ENCODE results near the gene WFDC1. TPM values are rescaled to one million over a fixed set of nuclear protein-coding genes. Genes with fewer than 3 reads are reported as not detected.

WFDC1 gene
- total and polyA plus RNA-seq, 2 experiments from 2014 or later = 0.76 to 0.95 TPM

DNA sequence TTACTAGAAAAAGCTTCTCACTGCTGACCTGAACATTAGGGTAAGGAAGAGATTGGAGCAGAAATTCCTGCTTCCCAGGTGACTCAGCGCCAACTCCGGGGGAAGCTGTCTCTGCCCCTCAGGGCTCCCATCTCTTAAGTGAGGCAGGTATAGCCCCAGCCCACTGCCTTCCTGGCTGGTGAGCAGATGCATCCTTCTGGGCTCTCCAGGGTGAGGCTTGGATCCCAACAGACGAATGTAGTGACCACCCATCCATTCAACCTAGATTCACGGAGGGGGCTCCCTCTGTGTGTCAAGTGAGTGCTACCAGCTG is 76.8 kb downstream of the WFDC1 start:
- H3K36me3 Mint-ChIP-seq (ENCODE audit: low read depth) = no peaks in the 10 kb centered on the region; the same call in 2 of the 3 replicates
- peaks cover 26% of the 10 kb centered on the region for H3K4me1 Mint-ChIP-seq
- Histone ChIP-seq H3K27me3 (ENCODE audit: insufficient read depth) (peaks cover 26% of the 10 kb centered on the region), H3K27ac (ENCODE audit: low read depth) (no peak overlapping the region), H3F3A (replicated peaks; ENCODE audit: low read depth) (no peaks in the 10 kb centered on the region), H3K4me1 (ENCODE audit: insufficient read depth) (peaks cover 21% of the 10 kb centered on the region), H3K4me2 (no peak overlapping the region), H4K20me1 (replicated peaks; ENCODE audit: insufficient read depth) (no peaks in the 10 kb centered on the region), H3K9me2 (ENCODE audit: insufficient read depth) (peaks cover 4% of the 10 kb centered on the region; the same call in 1 of the 2 replicates), H3K36me3 (ENCODE audit: insufficient read depth) (no peaks in the 10 kb centered on the region), H3K79me2 (replicated peaks; ENCODE audit: insufficient read depth) (no peaks in the 10 kb centered on the region), H3K4me3 (no peak overlapping the region), H2AFZ (no peak overlapping the region)
- DNase-seq (ENCODE audit: low spot score) (no peak), ATAC-seq (no peak)
- TF ChIP-seq EZH2phosphoT487 (IDR thresholded peaks at IDR 0.05; ENCODE audit: unreplicated experiment) (no peak), CREB1 (CRISPR knock-in tag; IDR thresholded peaks at IDR 0.05; ENCODE audit: low read depth) (no peak), EZH2 (IDR thresholded peaks at IDR 0.05; ENCODE audit: low read depth, unreplicated experiment) (no peak), JUNB (IDR thresholded peaks at IDR 0.05; ENCODE audit: unreplicated experiment) (no peak), STAT1 (IDR thresholded peaks at IDR 0.05; ENCODE audit: unreplicated experiment) (no peak), NANOG (IDR thresholded peaks at IDR 0.05; ENCODE audit: borderline replicate concordance) (no peak)
- TF ChIP-seq, protein P1, sequence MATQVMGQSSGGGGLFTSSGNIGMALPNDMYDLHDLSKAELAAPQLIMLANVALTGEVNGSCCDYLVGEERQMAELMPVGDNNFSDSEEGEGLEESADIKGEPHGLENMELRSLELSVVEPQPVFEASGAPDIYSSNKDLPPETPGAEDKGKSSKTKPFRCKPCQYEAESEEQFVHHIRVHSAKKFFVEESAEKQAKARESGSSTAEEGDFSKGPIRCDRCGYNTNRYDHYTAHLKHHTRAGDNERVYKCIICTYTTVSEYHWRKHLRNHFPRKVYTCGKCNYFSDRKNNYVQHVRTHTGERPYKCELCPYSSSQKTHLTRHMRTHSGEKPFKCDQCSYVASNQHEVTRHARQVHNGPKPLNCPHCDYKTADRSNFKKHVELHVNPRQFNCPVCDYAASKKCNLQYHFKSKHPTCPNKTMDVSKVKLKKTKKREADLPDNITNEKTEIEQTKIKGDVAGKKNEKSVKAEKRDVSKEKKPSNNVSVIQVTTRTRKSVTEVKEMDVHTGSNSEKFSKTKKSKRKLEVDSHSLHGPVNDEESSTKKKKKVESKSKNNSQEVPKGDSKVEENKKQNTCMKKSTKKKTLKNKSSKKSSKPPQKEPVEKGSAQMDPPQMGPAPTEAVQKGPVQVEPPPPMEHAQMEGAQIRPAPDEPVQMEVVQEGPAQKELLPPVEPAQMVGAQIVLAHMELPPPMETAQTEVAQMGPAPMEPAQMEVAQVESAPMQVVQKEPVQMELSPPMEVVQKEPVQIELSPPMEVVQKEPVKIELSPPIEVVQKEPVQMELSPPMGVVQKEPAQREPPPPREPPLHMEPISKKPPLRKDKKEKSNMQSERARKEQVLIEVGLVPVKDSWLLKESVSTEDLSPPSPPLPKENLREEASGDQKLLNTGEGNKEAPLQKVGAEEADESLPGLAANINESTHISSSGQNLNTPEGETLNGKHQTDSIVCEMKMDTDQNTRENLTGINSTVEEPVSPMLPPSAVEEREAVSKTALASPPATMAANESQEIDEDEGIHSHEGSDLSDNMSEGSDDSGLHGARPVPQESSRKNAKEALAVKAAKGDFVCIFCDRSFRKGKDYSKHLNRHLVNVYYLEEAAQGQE (IDR thresholded peaks at IDR 0.05; ENCODE audit: unreplicated experiment) = no peak
- H3K4me3 Mint-ChIP-seq = no peak overlapping the region
- no peaks in the 10 kb centered on the region for H3K9me3 Mint-ChIP-seq
- H3K27me3 Mint-ChIP-seq (ENCODE audit: insufficient read depth, low read depth, poor library complexity) = peaks cover 26% of the 10 kb centered on the region
- H3K27ac Mint-ChIP-seq = no peak overlapping the region

DNA sequence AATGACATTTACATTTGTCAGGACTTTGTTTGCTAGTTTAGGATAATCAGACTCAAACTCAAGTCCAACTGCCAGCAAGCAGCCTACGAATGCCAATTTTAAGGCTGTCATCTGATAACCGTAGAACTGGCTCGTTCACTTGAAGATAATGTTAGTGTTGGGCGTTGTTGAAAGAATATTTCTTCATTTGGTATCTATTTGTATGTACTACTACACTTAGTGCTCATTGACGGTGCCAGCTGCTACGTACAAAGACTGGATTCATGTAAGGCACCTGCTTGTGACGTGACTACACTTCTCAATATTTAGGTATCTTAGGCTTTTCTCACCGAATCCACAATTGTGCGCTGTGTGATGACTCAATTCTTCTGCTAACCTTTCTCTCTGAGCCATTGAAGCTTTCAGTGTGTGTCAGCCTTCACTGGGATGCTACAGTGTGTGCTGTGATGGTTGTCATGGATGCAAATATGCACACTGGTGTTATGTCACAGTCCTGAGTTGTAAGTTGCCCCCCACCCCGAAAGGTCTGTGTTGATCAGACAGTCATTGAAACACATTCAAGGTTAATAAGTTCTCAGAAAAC is 79.3 kb downstream of the WFDC1 start:
- peaks cover 18% of the 10 kb centered on the region for H3K4me1 ChIP-seq (ENCODE audit: insufficient read depth)
- peaks cover 22% of the 10 kb centered on the region for H3K4me1 Mint-ChIP-seq
- peaks cover 4% of the 10 kb centered on the region; the same call in 1 of the 2 replicates for H3K9me2 ChIP-seq (ENCODE audit: insufficient read depth)
- H3K27ac ChIP-seq (ENCODE audit: low read depth) = no peak overlapping the region
- ATAC-seq (no peak), DNase-seq (ENCODE audit: low spot score) (no peak)
- no peak overlapping the region for H3K27ac Mint-ChIP-seq
- peaks cover 22% of the 10 kb centered on the region for H3K27me3 Mint-ChIP-seq (ENCODE audit: insufficient read depth, low read depth, poor library complexity)
- H3K4me2 ChIP-seq = no peak overlapping the region
- no peaks in the 10 kb centered on the region for H4K20me1 ChIP-seq (replicated peaks; ENCODE audit: insufficient read depth)
- H3K4me3 Mint-ChIP-seq = no peak overlapping the region
- H3F3A ChIP-seq (replicated peaks; ENCODE audit: low read depth) = no peaks in the 10 kb centered on the region
- H3K9me3 Mint-ChIP-seq = no peaks in the 10 kb centered on the region
- no peak overlapping the region for H3K4me3 ChIP-seq
- H3K36me3 Mint-ChIP-seq (ENCODE audit: low read depth) = no peaks in the 10 kb centered on the region; the same call in 2 of the 3 replicates
- H3K79me2 ChIP-seq (replicated peaks; ENCODE audit: insufficient read depth) = no peaks in the 10 kb centered on the region
- no peaks in the 10 kb centered on the region for H3K36me3 ChIP-seq (ENCODE audit: insufficient read depth)
- H3K27me3 ChIP-seq (ENCODE audit: insufficient read depth) = peaks cover 9% of the 10 kb centered on the region
- TF ChIP-seq EZH2 (IDR thresholded peaks at IDR 0.05; ENCODE audit: low read depth, unreplicated experiment) = no peak
- H2AFZ ChIP-seq = no peak overlapping the region
